Measurements from ENCODE around the gene PALD1. TPM values are rescaled to one million over a fixed set of nuclear protein-coding genes. Genes with fewer than 3 reads are reported as not detected.

PALD1 gene
- total RNA-seq, 6 experiments from 2014 or later = 0.81 to 2.9 (median 1.3) TPM

GRCh38 chr10:70566515-70567290, 88.1 kb downstream of the PALD1 start:
- Histone ChIP-seq H3K36me3 (no peaks in the 10 kb centered on the region), H3K4me3 (no peak overlapping the region), H3K27me3 (no peaks in the 10 kb centered on the region), H3K9me3 (no peaks in the 10 kb centered on the region), H3K27ac (no peak overlapping the region), H3K4me1 (no peaks in the 10 kb centered on the region)
- intact Hi-C loops (cut with DNase I) = no loop called here
- DNase-seq = peak in 2 of 3 donors; percentile 13 to 17
- TF ChIP-seq CTCF (IDR thresholded peaks at IDR 0.05) = no peak
- TF ChIP-seq POLR2A (IDR thresholded peaks at IDR 0.05) = no peak
- WGBS (ENCODE audit: insufficient coverage, low coverage, low lambda C conversion rate, missing lambda C conversion rate) = 80% methylated on average over 2 of the region's 18 CpGs
- no peak for ATAC-seq

- H3K4me3 ChIP-seq = no peak overlapping the region
- intact Hi-C loops (cut with DNase I) = no loop called here
- H3K27me3 ChIP-seq = no peaks in the 10 kb centered on the region
- 52% methylated on average over 2 of the region's 4 CpGs for whole genome bisulfite sequencing (ENCODE audit: insufficient coverage, low coverage, low lambda C conversion rate, missing lambda C conversion rate)
- ATAC-seq (no peak), DNase-seq (no peak)
- no peaks in the 10 kb centered on the region for H3K4me1 ChIP-seq
- TF ChIP-seq POLR2A (IDR thresholded peaks at IDR 0.05) (no peak), CTCF (IDR thresholded peaks at IDR 0.05) (no peak)
- no peaks in the 10 kb centered on the region for H3K9me3 ChIP-seq
- H3K27ac ChIP-seq = no peak overlapping the region
- no peaks in the 10 kb centered on the region for H3K36me3 ChIP-seq
Measured at GRCh38 chr10:70567603-70568002, 89.0 kb downstream of the PALD1 start.

GRCh38 chr10:70568113-70568512, 89.5 kb downstream of the PALD1 start:
- H3K36me3 ChIP-seq = no peaks in the 10 kb centered on the region

GRCh38 chr10:70568781-70569495, 90.4 kb downstream of the PALD1 start:
- Histone ChIP-seq H3K4me3 (no peak overlapping the region), H3K27me3 (no peaks in the 10 kb centered on the region), H3K27ac (no peak overlapping the region), H3K4me1 (no peaks in the 10 kb centered on the region), H3K9me3 (no peaks in the 10 kb centered on the region), H3K36me3 (no peaks in the 10 kb centered on the region)
- ATAC-seq = no peak
- intact Hi-C loops (cut with DNase I) = no loop called here
- DNase-seq = no peak
- no peak for TF ChIP-seq CTCF (IDR thresholded peaks at IDR 0.05)
- TF ChIP-seq POLR2A (IDR thresholded peaks at IDR 0.05) = no peak
- 72% methylated on average over 3 of the region's 7 CpGs for WGBS (ENCODE audit: insufficient coverage, low coverage, low lambda C conversion rate, missing lambda C conversion rate)

More at GRCh38 chr10:70568113-70568512, 89.5 kb downstream of the PALD1 start:
- no peaks in the 10 kb centered on the region for H3K4me1 ChIP-seq
- H3K27me3 ChIP-seq = no peaks in the 10 kb centered on the region
- H3K27ac ChIP-seq = no peak overlapping the region
- 93% methylated on average over 3 of the region's 3 CpGs for WGBS (ENCODE audit: insufficient coverage, low coverage, low lambda C conversion rate, missing lambda C conversion rate)
- TF ChIP-seq CTCF (IDR thresholded peaks at IDR 0.05) (no peak), POLR2A (IDR thresholded peaks at IDR 0.05) (no peak)
- no peaks in the 10 kb centered on the region for H3K9me3 ChIP-seq
- H3K4me3 ChIP-seq = no peak overlapping the region
- ATAC-seq = no peak
- DNase-seq = no peak
- intact Hi-C loops (cut with DNase I) = no loop called here

Data from right lobe of liver (tissue), 6 donors.